A673 (cell line): ENCODE results near the gene TFPI.
"Not testable (repeated sequence)": the region's sequence is repeated elsewhere in the genome, so short reads cannot be mapped to it uniquely, and the experiment has no call there.

ENCODE experiments used
- EZH2 ChIP-seq: fragments of 200-600 bp; sonication (generic); IDR thresholded peaks from 2 replicates; pipeline ENCODE4 v1.6.1; 2017; ENCODE audit warnings: borderline replicate concordance, low read depth, mild to moderate bottlenecking, mixed read lengths, antibody characterized with exemption, low read length; ENCODE audit not compliant: poor library complexity, severe bottlenecking
- TF ChIP-seq, protein P1 (sequence below): fragments of 300-800, 200-600 bp; sonication (generic); conservative IDR thresholded peaks from 2 replicates; pipeline ENCODE4 v1.5.1; 2017; ENCODE audit warnings: low read depth, mild to moderate bottlenecking, antibody characterized with exemption, low read length, moderate library complexity, mixed read lengths

DNA sequence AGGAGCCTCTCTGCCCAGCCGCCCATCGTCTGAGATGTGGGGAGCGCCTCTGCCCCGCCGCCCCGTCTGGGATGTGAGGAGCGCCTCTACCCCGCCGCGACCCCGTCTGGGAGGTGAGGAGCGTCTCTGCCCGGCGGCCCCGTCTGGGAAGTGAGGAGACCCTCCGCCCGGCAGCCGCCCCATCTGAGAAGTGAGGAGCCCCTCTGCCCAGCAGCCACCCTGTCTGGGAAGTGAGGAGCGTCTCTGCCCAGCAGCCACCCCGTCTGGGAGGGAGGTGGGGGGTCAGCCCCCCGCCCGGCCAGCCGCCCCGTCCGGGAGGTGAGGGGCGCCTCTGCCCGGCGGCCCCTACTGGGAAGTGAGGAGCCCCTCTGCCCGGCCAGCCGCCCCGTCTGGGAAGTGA lies 2.3 kb upstream of the TFPI start:
- TF ChIP-seq, protein P1, sequence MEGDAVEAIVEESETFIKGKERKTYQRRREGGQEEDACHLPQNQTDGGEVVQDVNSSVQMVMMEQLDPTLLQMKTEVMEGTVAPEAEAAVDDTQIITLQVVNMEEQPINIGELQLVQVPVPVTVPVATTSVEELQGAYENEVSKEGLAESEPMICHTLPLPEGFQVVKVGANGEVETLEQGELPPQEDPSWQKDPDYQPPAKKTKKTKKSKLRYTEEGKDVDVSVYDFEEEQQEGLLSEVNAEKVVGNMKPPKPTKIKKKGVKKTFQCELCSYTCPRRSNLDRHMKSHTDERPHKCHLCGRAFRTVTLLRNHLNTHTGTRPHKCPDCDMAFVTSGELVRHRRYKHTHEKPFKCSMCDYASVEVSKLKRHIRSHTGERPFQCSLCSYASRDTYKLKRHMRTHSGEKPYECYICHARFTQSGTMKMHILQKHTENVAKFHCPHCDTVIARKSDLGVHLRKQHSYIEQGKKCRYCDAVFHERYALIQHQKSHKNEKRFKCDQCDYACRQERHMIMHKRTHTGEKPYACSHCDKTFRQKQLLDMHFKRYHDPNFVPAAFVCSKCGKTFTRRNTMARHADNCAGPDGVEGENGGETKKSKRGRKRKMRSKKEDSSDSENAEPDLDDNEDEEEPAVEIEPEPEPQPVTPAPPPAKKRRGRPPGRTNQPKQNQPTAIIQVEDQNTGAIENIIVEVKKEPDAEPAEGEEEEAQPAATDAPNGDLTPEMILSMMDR = not testable (repeated sequence)
- TF ChIP-seq EZH2 = not testable (repeated sequence)
